Transverse colon (tissue), 4 donors: ENCODE data around the gene WAPL. TPM values are rescaled to one million over a fixed set of nuclear protein-coding genes. Genes with fewer than 3 reads are reported as not detected.
A peak's percentile ranks its signal among the peaks of the same experiment; 100 is the strongest.

Source experiments
- DNase-seq: peaks from one replicate; pipeline ENCODE4 v3.0.0-alpha.2; 2019
- H3K27ac ChIP-seq, 4 donors: fragments of 200-600 bp; sonication (generic); 2 replicates each; pipeline ENCODE4 v1.5.1; 2016 to 2018; ENCODE audit warnings: inconsistent platforms in 4 of 4
- H3K27me3 ChIP-seq: fragments of 200-600 bp; sonication (generic); 2 replicates; pipeline ENCODE4 v1.5.1; 2017; ENCODE audit warnings: inconsistent platforms
- H3K36me3 ChIP-seq, 4 donors: fragments of 200-600 bp; sonication (generic); 2 replicates each; pipeline ENCODE4 v1.5.1; 2017 to 2019; ENCODE audit warnings: inconsistent platforms in 4 of 4
- H3K4me1 ChIP-seq, 4 donors: fragments of 200-600 bp; sonication (generic); 2 replicates each; pipeline ENCODE4 v1.5.1; 2017 to 2020; ENCODE audit warnings: inconsistent platforms in 4 of 4
- H3K4me3 ChIP-seq, 4 donors: fragments of 200-600 bp; sonication (generic); 1 replicate in 1 of 4; 2 replicates in 3 of 4; pipeline versions ENCODE4 v1.5.1 to v1.6.1; 2017 to 2019; ENCODE audit warnings: inconsistent platforms in 4 of 4
- H3K9me3 ChIP-seq, 2 donors: fragments of 200-600 bp; sonication (generic); 2 replicates each; pipeline ENCODE4 v1.5.1; 2017 to 2019; ENCODE audit warnings: inconsistent platforms in 2 of 2
- CTCF ChIP-seq, 5 experiments: fragments of 200-600 bp in 3 of 5; fragments of 450-650 bp in 2 of 5; sonication (generic) in 3 of 5; IDR thresholded peaks; 1 replicate in 2 of 5; 2 replicates in 3 of 5; pipeline ENCODE4 v1.5.1; 2016 to 2017; ENCODE audit warnings: antibody characterized with exemption in 5 of 5, inconsistent platforms in 3 of 5, mild to moderate bottlenecking in 2 of 5, moderate library complexity in 1 of 5
- EP300 ChIP-seq: sonication (generic); formaldehyde crosslinking; IDR thresholded peaks from one replicate; pipeline ENCODE4 v1.6.1; 2017; ENCODE audit warnings: antibody characterized with exemption, low read depth
- POLR2A ChIP-seq: fragments of 450-650 bp; IDR thresholded peaks from one replicate; pipeline ENCODE4 v1.6.1; 2016; ENCODE audit warnings: antibody characterized with exemption, mild to moderate bottlenecking, moderate library complexity
- POLR2AphosphoS5 ChIP-seq, 3 donors: sonication (generic); formaldehyde crosslinking; IDR thresholded peaks; one replicate each; pipeline ENCODE4 v1.6.1; 2016; ENCODE audit warnings: antibody characterized with exemption in 3 of 3
- WGBS, 2 donors: methylation state at CpG; one replicate each; pipeline ENCODE4 v1.1.5; 2018; ENCODE audit warnings: low coverage in 1 of 2; 5-methylcytosine and 5-hydroxymethylcytosine counted together
- in situ Hi-C, 4 donors: fragments of 200-750 bp; cut with MboI; loops; one replicate each; pipeline versions ENCODE4 v1.15.0 to v1.15.1; 2017; ENCODE audit warnings: low sequenced_read_pairs in 3 of 4, low pct_ligation_motif_present in 1 of 4, low pct_unique_long_range_greater_than_20kb in 1 of 4
- intact Hi-C: fragments of 100-400 bp; cut with DNase I; formaldehyde crosslinking; loops from one replicate; pipeline ENCODE4 v1.15.1; 2023; ENCODE audit warnings: low total_unique reads
- total RNA-seq, 4 donors: library from RNA; depleted of rRNA; stranded (reverse); fragments of >200 nt; gene quantifications; one replicate each; pipeline ENCODE4 v1.1.0, GENCODE V29; 2016

The WAPL gene
- total RNA-seq, 4 donors from 2014 or later, result 26.6 to 71.4 (median 41.0) TPM

GRCh38 chr10:86524225-86524962 is 2.8 kb upstream of the WAPL start:
- TF ChIP-seq CTCF (IDR thresholded peaks at IDR 0.05) (no peak), POLR2A (no peak), POLR2AphosphoS5 (IDR thresholded peaks at IDR 0.05) (no peak), EP300 (no peak)
- H3K4me3 ChIP-seq, result no peak overlapping the region
- H3K9me3 ChIP-seq, result no peaks in the 10 kb centered on the region
- peaks cover 10 to 27% (median 24%) of the 10 kb centered on the region in 4 donors for H3K4me1 ChIP-seq
- DNase-seq, result no peak
- H3K27me3 ChIP-seq, result no peaks in the 10 kb centered on the region
- no peak overlapping the region for H3K27ac ChIP-seq
- intact Hi-C loops, result no loop called here
- 43% methylated on average over 1 of the region's 1 CpG; no CpG with 5 or more reads in 1 of the 2 donors for WGBS, 2 donors
- H3K36me3 ChIP-seq, result no peaks in the 10 kb centered on the region
- in situ Hi-C loops, result no loop called here

GRCh38 chr10:86523348-86523747 is 1.8 kb upstream of the WAPL start:
- H3K4me3 ChIP-seq, result no peak overlapping the region
- H3K36me3 ChIP-seq, result no peaks in the 10 kb centered on the region
- TF ChIP-seq EP300 (no peak), POLR2AphosphoS5 (IDR thresholded peaks at IDR 0.05) (no peak), POLR2A (no peak), CTCF (IDR thresholded peaks at IDR 0.05) (peak in 2 of 5 experiments; percentile 10 to 12)
- in situ Hi-C loops, result no loop called here
- intact Hi-C loops, result no loop called here
- peaks cover 13 to 38% (median 33%) of the 10 kb centered on the region in 4 donors for H3K4me1 ChIP-seq
- no peaks in the 10 kb centered on the region for H3K27me3 ChIP-seq
- no peak for DNase-seq
- no peak overlapping the region for H3K27ac ChIP-seq
- no peaks in the 10 kb centered on the region for H3K9me3 ChIP-seq
- WGBS, 2 donors, result 38 to 55% methylated on average over 1 of the region's 1 CpG

GRCh38 chr10:86522510-86522855 is 891 bp upstream of the WAPL start:
- Histone ChIP-seq H3K9me3 (no peaks in the 10 kb centered on the region), H3K27me3 (no peaks in the 10 kb centered on the region), H3K4me3 (peak overlapping the region; percentile 59 to 99 (median 73)), H3K27ac (peak overlapping the region; percentile 95 to 99 (median 96)), H3K36me3 (peaks cover 0 to 2% (median 0%) of the 10 kb centered on the region in 4 donors), H3K4me1 (peaks cover 15 to 44% (median 35%) of the 10 kb centered on the region in 4 donors)
- intact Hi-C loops (no loop called here), in situ Hi-C loops (no loop called here)
- TF ChIP-seq POLR2AphosphoS5 (IDR thresholded peaks at IDR 0.05) (no peak), EP300 (no peak), CTCF (IDR thresholded peaks at IDR 0.05) (no peak), POLR2A (no peak)
- DNase-seq, result no peak
- 6 to 16% methylated on average over 10 to 11 of the region's 11 CpGs for WGBS, 2 donors

- no peak for TF ChIP-seq POLR2AphosphoS5 (IDR thresholded peaks at IDR 0.05)
- no peak for TF ChIP-seq EP300
- no peak for TF ChIP-seq CTCF (IDR thresholded peaks at IDR 0.05)
- TF ChIP-seq POLR2A, result no peak
- in situ Hi-C loops (no loop called here), intact Hi-C loops (no loop called here)
- Histone ChIP-seq H3K4me3 (peak overlapping the region; percentile 67 to 99 (median 85)), H3K9me3 (no peaks in the 10 kb centered on the region), H3K27me3 (no peaks in the 10 kb centered on the region), H3K36me3 (peaks cover 0 to 8% (median 0%) of the 10 kb centered on the region in 4 donors), H3K4me1 (peaks cover 15 to 58% (median 37%) of the 10 kb centered on the region in 4 donors), H3K27ac (peak overlapping the region; percentile 95 to 99 (median 96))
- DNase-seq, result peak; percentile 66
- WGBS, 2 donors, result 0% methylated on average over 2 to 65 of the region's 70 CpGs
Measured at GRCh38 chr10:86520871-86521677, 518 bp downstream of the WAPL start.
